NAMALWA (cell line): Measurements from ENCODE around the gene ZEB2.

Experiments used
- DNase-seq: peaks from one replicate; pipeline ENCODE4 v3.0.0-alpha.2; 2015; ENCODE audit warnings: low spot score

Gene ZEB2

DNA sequence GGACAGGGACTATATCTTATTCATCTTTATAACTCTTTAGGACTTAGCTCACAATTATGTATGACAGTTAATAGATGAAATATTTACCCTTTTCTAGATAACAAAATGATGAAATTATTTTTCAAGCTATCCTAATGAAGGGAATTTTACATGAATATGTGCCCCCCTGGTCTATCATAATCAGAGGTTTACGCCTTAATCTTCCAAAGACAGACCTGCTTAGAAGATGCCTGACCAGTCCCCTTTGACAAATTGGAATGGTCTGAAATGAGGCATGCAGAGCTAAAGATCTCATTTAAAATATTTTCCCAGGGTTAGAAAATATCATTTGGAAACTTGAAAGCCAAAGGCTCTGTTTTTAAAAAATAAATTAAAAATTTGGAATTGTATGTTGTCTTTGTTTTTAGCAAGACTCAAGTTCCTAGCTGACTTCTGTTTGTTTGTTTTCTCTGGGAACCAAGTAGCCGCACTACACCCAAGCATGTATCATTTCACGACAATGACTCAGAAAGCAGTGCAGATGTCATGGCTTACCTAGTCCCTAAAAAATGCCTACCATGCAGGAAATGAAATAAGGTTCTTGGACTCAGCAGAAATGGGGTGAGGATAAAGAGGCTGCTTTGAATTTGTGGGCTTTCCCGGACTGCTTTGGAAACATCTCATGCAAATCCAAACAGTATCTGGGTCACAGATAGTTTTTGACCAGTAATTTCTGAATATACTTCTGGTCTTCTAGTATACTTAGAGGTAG lies 162.1 kb downstream of the ZEB2 start:
- DNase-seq = no peak

DNA sequence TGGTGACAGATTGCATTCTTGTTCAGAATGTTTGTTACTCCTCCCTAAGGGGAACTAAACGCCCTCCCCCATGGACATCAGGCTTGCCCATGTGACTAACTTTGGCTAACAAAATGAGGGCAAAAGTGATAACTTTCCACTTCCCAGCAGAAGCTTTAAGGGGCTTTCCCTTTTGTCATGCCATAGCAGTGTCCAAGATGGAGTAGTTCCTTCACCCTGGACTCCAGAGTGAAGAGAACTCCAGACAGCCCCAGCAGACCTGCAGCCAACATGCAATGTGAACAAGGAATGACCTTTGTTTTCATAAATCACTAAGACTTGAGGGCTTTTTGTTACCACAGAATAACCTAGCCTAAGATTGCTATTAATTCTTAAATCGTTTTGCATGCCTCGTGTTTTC lies 163.5 kb downstream of the ZEB2 start:
- no peak for DNase-seq

DNA sequence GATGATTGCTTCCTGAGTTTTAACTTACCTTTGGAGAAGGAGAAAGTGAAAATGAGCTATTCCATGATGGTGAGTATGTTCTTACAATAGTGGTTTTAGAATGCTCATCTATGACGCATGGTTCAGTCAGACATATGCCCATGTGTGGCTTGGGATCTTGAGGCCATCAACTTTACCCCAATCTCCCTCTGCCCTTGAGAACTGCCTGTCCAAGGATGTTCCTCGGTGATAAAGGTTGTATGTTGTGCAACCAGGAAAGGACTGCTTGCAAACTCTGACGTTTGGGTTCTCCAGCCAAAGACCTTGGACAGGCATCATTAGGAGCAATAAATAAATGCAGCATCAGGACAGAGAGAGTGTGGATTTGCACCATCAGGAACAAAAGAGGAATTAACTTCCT lies 165.0 kb downstream of the ZEB2 start:
- no peak for DNase-seq

DNA sequence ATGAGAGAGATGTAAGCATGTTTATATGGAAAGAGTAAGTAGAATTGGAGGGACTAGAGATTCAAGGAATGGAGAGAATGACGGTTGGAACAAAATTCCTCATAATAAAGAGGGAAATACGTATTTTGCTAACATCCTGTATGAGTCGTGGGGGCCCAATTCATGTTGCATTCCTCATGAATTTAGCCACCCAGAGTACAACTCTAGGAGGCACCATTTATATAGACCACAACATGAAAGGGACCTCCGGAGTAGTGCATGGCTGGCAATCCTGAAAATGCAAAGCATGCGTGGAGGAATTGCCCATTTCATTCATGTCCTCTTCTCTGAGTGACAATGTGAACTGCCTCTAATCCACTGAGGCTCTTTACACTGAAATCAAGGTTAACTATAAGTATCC lies 168.2 kb downstream of the ZEB2 start:
- no peak for DNase-seq

DNA sequence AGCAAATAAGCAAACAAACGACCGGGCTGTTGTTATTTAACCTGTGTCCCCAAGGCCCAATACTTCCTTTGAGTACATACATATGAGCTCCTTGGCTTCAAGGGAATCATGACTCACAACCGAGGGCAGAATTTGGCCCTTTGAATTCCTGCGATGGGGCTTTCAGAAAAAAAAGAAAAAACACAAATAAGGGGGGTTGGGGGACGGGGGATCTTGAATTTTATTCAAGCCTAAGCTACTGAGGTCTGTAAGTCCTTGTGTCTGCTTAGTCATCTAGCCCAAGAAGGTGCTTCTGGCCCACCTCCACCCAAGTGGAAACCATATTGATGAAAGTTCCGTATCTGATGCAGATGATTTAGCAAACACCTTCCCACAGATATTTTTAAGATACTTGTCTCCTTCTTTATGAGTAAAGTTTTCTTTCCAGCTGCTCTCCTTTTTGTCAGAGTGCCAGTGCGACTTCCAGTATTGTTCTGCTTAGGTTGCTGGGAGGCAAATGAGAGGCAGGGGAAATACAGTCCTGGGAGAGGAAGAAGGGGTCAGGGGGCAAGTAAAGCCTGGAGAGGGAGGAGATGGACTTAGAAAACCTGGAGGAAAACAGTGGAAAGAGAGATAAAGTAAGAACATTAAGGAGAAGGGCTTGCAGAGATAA lies 169.6 kb downstream of the ZEB2 start:
- no peak for DNase-seq

DNA sequence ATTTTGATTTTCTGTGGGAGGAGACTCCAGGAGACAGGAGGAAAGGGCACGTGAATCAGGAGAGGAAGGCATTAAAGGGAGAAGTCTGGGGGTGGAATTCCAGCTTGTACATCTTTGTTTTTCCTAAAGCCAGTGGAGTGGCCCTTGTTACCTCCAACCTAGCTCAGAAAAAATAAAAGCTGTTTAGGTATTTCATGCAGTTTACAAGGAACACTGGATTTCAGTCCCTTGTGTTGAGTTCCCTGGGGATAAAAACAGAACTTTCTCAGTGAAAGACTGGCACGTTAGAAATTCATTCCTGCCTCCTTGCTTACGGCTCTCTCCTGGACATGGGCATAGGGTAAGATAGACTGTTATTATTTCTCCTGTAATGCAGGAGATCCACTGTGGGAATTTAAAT lies 170.2 kb downstream of the ZEB2 start:
- no peak for DNase-seq

DNA sequence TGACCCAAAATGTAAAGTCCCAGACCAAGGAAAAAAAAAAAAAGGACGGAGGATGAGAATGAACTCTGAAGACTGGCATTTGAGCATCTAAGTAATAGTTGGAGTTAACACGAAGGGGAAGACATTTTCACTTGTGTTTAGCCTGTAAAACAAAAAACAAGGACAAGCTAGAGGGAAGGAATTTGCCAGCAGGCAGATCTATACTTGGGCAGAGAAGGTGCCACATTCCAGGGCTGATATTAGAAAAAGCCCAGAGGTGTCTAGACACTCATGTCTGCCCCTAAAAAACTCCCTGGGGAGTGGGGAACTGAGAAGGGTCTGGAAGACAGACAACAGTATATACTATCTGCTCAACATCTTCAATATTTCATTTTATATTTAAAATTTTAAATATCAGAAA lies 171.1 kb downstream of the ZEB2 start:
- no peak for DNase-seq

DNA sequence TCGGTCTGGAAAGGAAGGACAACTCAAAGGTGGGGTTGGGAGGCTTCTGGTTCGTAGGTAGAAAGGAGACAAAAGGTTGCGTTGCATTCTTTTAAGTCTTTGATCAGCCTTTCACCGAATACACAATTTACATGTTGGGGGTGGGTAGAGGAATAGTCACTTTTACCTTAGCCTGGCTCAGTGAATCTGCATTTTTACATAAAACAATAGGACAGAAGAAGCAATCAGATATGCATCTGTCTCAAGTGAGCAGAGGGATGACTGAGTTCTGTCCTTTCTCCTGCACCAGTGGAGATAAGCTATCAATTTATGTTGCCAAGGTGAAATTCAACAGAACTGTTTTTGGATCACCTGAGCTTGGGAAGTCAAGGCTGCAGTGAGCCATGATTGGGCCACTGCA lies 173.7 kb downstream of the ZEB2 start:
- DNase-seq = no peak

DNA sequence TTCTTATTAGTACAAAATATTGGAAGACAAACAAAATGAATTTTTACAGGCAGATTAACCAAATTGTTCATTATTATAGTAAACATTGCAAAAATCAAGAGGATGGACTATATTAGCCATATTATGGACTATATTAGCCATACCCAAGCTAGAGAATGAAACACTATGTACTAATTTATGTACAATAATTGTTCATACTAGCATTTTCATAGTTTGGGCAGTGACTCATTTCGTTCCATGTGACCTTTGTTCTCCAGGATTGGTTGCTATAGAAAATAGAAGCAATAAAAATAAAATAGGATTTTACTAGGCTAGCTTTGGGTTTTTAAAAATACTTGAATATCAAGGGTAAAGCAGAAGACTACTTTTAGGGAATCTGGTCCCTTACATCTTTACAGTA lies 176.8 kb downstream of the ZEB2 start:
- no peak for DNase-seq

DNA sequence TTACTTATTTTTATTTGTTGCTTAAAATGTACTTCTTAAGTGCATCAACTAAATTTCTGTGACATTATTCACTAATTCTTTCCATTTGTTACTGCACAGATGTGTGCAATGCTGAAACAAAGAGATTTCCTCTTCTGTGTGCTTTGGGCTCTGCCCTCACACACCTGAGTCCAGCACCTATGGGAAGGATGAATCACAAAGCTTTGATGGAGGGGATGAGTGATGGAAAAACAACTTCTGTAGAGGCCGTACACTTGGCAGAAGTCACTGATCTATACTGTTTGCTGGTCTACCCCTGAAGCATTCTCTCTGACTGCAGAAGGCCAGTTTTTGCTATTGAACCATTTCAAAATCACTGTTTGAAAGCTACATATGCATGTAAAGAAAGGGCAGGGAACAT lies 178.4 kb downstream of the ZEB2 start:
- no peak for DNase-seq

DNA sequence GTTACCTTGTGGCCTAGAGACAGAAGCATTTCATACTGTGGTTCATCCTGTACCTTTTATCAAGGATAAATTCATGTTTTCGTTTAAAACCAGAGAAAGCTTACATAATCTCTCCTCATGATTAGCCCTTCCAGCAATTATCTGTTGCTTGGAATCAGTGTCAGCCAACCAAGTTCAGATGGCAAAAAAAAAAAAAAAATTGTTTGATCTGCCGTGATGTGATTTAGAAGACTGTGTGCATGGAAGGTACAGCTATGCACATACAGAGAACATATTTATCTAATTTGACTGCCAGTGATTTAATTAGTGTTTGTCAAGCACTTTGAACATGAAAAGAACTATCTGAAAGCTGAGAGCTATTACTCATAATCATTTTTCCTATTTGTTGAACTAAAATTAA lies 180.9 kb downstream of the ZEB2 start:
- DNase-seq = no peak

DNA sequence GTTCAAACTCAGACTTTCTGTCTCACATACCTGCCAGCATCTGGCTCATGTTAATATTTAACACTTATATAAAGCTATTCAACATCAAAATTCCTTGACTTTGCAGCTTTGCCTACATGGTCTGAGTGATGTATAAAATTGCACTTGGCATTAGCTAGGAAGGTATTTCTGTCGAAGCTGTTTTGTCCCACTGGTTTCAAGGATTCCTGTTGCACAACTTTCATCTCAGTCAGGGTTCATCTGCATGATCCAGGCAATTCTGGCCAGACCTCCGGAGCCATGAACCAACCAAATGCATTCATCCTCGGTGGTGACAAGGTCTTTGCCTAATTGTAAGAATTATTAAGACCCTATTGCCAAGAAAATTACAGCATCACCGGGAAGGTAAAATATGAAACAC lies 185.4 kb downstream of the ZEB2 start:
- no peak for DNase-seq
